ENCODE results near the gene NLRC3. TPM values are rescaled to one million over a fixed set of nuclear protein-coding genes. Genes with fewer than 3 reads are reported as not detected.

The NLRC3 gene
- total and polyA plus RNA-seq, 4 donors: 0.35 to 2.2 (median 1.0) TPM

- WGBS: 95% methylated on average over 6 of the region's 6 CpGs
- Histone ChIP-seq H3K4me3 (ENCODE audit: low read depth in 1 of 3, low read length in 3 of 3) (no peak overlapping the region), H3K9me3 (ENCODE audit: control insufficient read depth in 4 of 4, low read length in 3 of 4) (no peaks in the 10 kb centered on the region), H3K27ac (ENCODE audit: low read depth in 1 of 2, low read length in 2 of 2) (no peak overlapping the region), H3K36me3 (ENCODE audit: control insufficient read depth in 4 of 4, insufficient read depth in 3 of 4, low read depth in 1 of 4, low read length in 3 of 4) (peaks cover 3 to 45% (median 23%) of the 10 kb centered on the region in 4 donors), H3K4me1 (ENCODE audit: control insufficient read depth in 4 of 4, insufficient read depth in 4 of 4, low read length in 3 of 4) (peaks cover 0 to 4% (median 0%) of the 10 kb centered on the region in 4 donors), H3K27me3 (ENCODE audit: control insufficient read depth in 4 of 4, insufficient read depth in 4 of 4, low read length in 3 of 4) (no peaks in the 10 kb centered on the region), H3K9ac (ENCODE audit: low read depth in 1 of 2, low read length in 2 of 2) (no peak overlapping the region)
- no peak for TF ChIP-seq YY1 (IDR thresholded peaks at IDR 0.05)
- TF ChIP-seq ZBTB33 (IDR thresholded peaks at IDR 0.05): no peak
- TF ChIP-seq RXRA (IDR thresholded peaks at IDR 0.05): no peak
- no peak for TF ChIP-seq FOXA1 (IDR thresholded peaks at IDR 0.05)
- TF ChIP-seq CTCF (IDR thresholded peaks at IDR 0.05; ENCODE audit: low read depth, low read length, missing input control): no peak
- no peak for TF ChIP-seq HNF4A (conservative IDR thresholded peaks at IDR 0.05)
- no peak for DNase-seq (ENCODE audit: low spot score)
Measured at GRCh38 chr16:3518292-3518985, 58.8 kb downstream of the NLRC3 start.

- WGBS: 96% methylated on average over 4 of the region's 4 CpGs
- DNase-seq (ENCODE audit: low spot score): no peak
- Histone ChIP-seq H3K9ac (ENCODE audit: low read depth in 1 of 2, low read length in 2 of 2) (no peak overlapping the region), H3K36me3 (ENCODE audit: control insufficient read depth in 4 of 4, insufficient read depth in 3 of 4, low read depth in 1 of 4, low read length in 3 of 4) (peaks cover 5 to 58% (median 35%) of the 10 kb centered on the region in 4 donors), H3K4me1 (ENCODE audit: control insufficient read depth in 4 of 4, insufficient read depth in 4 of 4, low read length in 3 of 4) (no peaks in the 10 kb centered on the region), H3K4me3 (ENCODE audit: low read depth in 1 of 3, low read length in 3 of 3) (no peak overlapping the region), H3K9me3 (ENCODE audit: control insufficient read depth in 4 of 4, low read length in 3 of 4) (no peaks in the 10 kb centered on the region), H3K27ac (ENCODE audit: low read depth in 1 of 2, low read length in 2 of 2) (no peak overlapping the region), H3K27me3 (ENCODE audit: control insufficient read depth in 4 of 4, insufficient read depth in 4 of 4, low read length in 3 of 4) (no peaks in the 10 kb centered on the region)
- TF ChIP-seq RAD21 (IDR thresholded peaks at IDR 0.05) (no peak), JUND (IDR thresholded peaks at IDR 0.05) (no peak), SP1 (IDR thresholded peaks at IDR 0.05) (no peak), ZBTB33 (IDR thresholded peaks at IDR 0.05) (no peak)
Measured at GRCh38 chr16:3515897-3516296, 61.3 kb downstream of the NLRC3 start.

GRCh38 chr16:3514621-3515020 is 62.6 kb downstream of the NLRC3 start:
- no peak overlapping the region for H3K27ac ChIP-seq (ENCODE audit: low read depth in 1 of 2, low read length in 2 of 2)
- WGBS: 98% methylated on average over 4 of the region's 4 CpGs
- H3K9me3 ChIP-seq (ENCODE audit: control insufficient read depth in 4 of 4, low read length in 3 of 4): no peaks in the 10 kb centered on the region
- H3K27me3 ChIP-seq (ENCODE audit: control insufficient read depth in 4 of 4, insufficient read depth in 4 of 4, low read length in 3 of 4): no peaks in the 10 kb centered on the region
- no peak overlapping the region for H3K4me3 ChIP-seq (ENCODE audit: low read depth in 1 of 3, low read length in 3 of 3)
- no peaks in the 10 kb centered on the region for H3K4me1 ChIP-seq (ENCODE audit: control insufficient read depth in 4 of 4, insufficient read depth in 4 of 4, low read length in 3 of 4)
- no peak overlapping the region for H3K9ac ChIP-seq (ENCODE audit: low read depth in 1 of 2, low read length in 2 of 2)
- no peak for DNase-seq (ENCODE audit: low spot score)
- H3K36me3 ChIP-seq (ENCODE audit: control insufficient read depth in 4 of 4, insufficient read depth in 3 of 4, low read depth in 1 of 4, low read length in 3 of 4): peaks cover 6 to 58% (median 37%) of the 10 kb centered on the region in 4 donors
- TF ChIP-seq MAX (IDR thresholded peaks at IDR 0.05): no peak
- TF ChIP-seq TAF1 (conservative IDR thresholded peaks at IDR 0.05): no peak
- TF ChIP-seq SP1 (IDR thresholded peaks at IDR 0.05): no peak
- TF ChIP-seq HNF4G (IDR thresholded peaks at IDR 0.05): no peak
- TF ChIP-seq NR2F2 (IDR thresholded peaks at IDR 0.05): no peak
- TF ChIP-seq RAD21 (IDR thresholded peaks at IDR 0.05): no peak
- no peak for TF ChIP-seq CTCF (IDR thresholded peaks at IDR 0.05; ENCODE audit: low read depth, low read length, missing input control)
- TF ChIP-seq JUND (IDR thresholded peaks at IDR 0.05): no peak
- TF ChIP-seq GABPA (IDR thresholded peaks at IDR 0.05 in 1 of 2, conservative IDR thresholded peaks at IDR 0.05 in 1 of 2): no peak
- no peak for TF ChIP-seq HNF4A (conservative IDR thresholded peaks at IDR 0.05)
- TF ChIP-seq FOXA1 (IDR thresholded peaks at IDR 0.05): no peak
- no peak for TF ChIP-seq RXRA (IDR thresholded peaks at IDR 0.05)
- no peak for TF ChIP-seq ZBTB33 (IDR thresholded peaks at IDR 0.05)
- TF ChIP-seq YY1 (IDR thresholded peaks at IDR 0.05): no peak
- no peak for TF ChIP-seq ATF3 (IDR thresholded peaks at IDR 0.05)
